ENCODE measurements around the gene PHC2. TPM values are rescaled to one million over a fixed set of nuclear protein-coding genes. Genes with fewer than 3 reads are reported as not detected.

PHC2 gene
- total RNA-seq, 1 experiment from 2014 or later = 71.9 TPM

- in situ Hi-C loops (cut with HindIII; ENCODE audit: low sequenced_read_pairs) = no loop called here
- DNase-seq (ENCODE audit: low spot score) = no peak
Observed at GRCh38 chr1:33393991-33394390, 36.9 kb downstream of the PHC2 start.

DNA sequence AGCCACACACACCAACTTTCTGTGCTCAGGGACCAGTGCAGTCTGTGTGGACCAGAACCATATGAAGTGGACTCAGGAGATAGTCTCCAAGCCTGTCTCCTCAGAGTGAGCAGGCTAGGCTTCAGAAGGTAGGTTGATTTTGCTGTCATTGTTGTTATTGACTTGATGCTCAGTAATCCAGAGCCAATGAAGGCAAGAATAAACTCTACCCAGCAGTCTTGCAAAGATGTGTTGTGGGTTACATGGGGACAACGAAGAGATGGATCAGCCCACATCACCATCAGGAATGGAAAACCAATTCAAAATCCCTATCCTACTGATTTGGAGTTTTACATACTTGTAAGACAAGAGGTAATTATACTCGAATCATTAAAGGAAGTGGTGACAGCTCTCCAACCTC lies 37.4 kb downstream of the PHC2 start:
- DNase-seq (ENCODE audit: low spot score) = no peak
- in situ Hi-C loops (cut with HindIII; ENCODE audit: low sequenced_read_pairs) = no loop called here

DNA sequence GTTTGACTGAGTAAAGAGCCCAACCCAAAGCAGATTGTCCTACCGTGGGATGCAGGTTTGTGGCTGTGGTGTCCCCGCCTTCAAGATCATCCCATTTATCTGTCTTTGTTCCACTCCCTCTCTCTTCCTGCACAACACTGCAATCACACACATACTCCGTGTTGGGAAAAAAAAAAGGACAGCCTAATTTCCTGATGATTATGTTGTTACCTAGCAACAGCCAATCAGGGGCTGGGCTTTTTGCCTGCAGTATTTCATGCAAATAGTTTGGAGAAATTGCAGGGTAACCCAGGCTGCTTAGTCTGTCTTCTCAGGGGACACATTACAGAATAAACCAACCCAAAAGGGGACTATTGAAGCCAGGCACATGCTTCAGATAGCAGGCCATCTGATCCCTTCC lies 38.3 kb downstream of the PHC2 start:
- in situ Hi-C loops (cut with HindIII; ENCODE audit: low sequenced_read_pairs) = no loop called here
- DNase-seq (ENCODE audit: low spot score) = peak; percentile 28

GRCh38 chr1:33392206-33392605 lies 38.7 kb downstream of the PHC2 start:
- in situ Hi-C loops (cut with HindIII; ENCODE audit: low sequenced_read_pairs) = no loop called here
- DNase-seq (ENCODE audit: low spot score) = no peak

DNA sequence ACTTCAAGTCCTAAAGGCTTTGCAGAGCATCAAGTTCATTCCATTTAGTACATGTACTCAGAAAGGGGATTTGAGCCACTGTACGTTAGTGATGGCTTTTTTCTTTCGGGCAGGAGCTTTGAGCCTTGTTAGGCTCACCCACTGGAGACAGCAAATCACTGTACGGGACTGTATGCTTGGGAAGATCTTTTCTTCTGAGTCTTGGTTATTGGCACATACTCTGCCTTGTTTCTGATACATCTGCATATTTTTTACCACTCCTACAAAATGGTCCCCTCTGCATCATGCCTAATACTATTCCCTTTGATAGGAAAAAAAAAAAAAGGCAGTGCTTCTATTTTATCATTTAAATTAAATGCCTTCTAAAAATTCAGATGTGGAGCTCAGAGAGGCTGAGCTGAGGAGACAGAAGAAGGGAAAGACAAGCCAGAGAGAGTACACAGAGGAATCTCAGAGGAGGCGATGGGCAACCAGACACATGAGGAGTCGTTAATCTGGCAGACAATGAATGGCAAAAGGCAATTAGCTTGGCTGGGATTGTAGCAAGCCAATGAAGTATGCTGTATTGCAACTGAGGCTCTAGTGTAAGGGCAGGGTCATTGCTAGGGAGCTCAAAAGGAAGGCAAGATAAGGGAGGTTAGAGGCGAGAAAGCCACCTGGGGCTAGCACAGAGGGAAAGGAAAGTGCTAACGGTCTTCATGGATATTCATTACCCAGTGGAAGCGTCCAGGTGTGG lies 39.4 kb downstream of the PHC2 start:
- in situ Hi-C loops (cut with HindIII; ENCODE audit: low sequenced_read_pairs) = no loop called here
- no peak for DNase-seq (ENCODE audit: low spot score)

DNA sequence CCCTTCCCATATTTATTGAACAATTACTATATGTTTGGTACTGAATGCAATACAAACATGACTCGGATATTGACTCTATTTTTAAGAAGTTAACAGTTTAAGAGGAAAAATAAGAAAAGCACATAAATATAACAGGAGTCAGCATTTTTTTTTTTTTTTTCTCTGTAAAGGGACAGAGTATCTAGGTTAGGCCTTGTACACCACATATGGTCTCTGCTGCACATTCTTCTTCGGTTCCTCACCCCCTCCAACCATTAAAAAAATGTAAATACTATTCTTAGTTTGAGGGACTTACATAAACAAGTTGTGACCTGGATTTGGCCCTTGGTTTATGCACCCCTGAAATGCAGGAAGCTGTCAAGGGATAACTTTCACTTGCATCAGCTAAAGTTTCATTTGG lies 40.4 kb downstream of the PHC2 start:
- in situ Hi-C loops (cut with HindIII; ENCODE audit: low sequenced_read_pairs) = no loop called here
- DNase-seq (ENCODE audit: low spot score) = no peak

DNA sequence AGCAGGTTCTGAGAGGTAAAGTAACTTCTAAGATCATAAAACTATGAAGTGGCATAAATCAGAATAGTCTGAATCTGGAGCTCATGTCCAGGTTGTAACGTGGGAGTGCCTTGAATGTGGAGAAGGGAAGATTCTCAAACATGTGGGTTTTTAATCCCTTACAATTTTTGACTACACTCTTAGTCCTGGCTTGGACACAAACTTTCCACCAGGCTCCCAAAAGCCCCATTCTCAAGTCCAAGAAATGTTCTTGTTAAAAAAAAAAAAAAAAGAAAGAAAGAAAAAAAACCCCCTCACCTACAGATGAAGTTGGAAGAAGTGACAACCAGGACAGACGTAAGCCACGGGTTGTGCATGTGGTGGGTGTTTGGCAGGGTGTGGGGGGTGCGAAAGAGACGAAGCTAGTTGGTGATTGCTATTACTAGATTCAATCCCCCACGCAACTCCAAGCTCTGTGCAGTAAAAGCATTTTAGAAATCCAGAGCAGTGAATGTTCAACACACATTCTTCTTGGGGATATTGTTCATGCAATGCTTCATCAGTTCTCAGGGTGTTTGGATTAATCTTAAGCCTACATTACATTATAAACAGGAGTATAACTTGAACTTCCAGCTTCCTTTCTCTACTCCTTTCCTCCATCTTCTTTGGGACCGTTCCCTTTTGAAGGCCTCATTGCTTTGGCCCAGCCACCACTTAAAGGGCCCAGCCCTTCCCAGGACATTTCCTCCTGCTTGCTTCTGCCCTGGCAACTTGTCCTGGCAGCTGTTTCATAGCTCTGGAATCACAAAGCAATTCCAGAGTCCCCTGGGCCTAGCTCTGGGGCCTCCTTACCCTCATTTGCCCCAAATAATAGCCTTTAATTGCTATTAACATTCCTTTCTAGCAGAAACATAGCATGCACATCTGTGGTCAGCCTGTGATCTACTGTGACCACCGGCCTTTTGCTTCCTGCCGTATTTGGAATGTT lies 41.8 kb downstream of the PHC2 start:
- DNase-seq (ENCODE audit: low spot score) = no peak
- in situ Hi-C loops (cut with HindIII; ENCODE audit: low sequenced_read_pairs) = no loop called here

GRCh38 chr1:33387625-33388024 lies 43.3 kb downstream of the PHC2 start:
- DNase-seq (ENCODE audit: low spot score) = no peak
- in situ Hi-C loops (cut with HindIII; ENCODE audit: low sequenced_read_pairs) = no loop called here

- in situ Hi-C loops (cut with HindIII; ENCODE audit: low sequenced_read_pairs) = no loop called here
Observed at GRCh38 chr1:33385251-33385650, 45.6 kb downstream of the PHC2 start.

GRCh38 chr1:33384040-33384812 lies 46.7 kb downstream of the PHC2 start:
- in situ Hi-C loops (cut with HindIII; ENCODE audit: low sequenced_read_pairs) = no loop called here
- peak; percentile 27 for DNase-seq (ENCODE audit: low spot score)

More at GRCh38 chr1:33385251-33385650, 45.6 kb downstream of the PHC2 start:
- DNase-seq (ENCODE audit: low spot score) = no peak

DNA sequence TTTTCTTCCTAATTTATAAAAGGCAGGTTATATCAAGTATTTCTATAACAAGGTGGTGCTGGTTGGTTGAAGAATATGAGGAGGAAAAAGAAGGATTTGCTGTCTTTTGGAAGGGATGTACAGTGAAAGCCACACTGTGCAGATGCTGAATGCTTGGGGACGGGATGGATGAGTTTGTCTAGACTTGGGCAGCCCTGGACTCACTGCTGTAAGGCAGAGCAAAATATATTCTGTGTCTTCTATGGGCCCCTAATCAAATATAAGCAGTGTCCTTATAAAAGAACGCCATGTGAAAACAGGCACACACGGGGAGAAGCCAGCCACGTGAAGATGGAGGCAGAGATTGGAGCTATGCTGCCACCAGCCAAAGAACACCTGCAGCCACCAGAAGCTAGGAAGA lies 47.4 kb downstream of the PHC2 start:
- DNase-seq (ENCODE audit: low spot score) = no peak

GRCh38 chr1:33382661-33383415 lies 48.1 kb downstream of the PHC2 start:
- in situ Hi-C loops (cut with HindIII; ENCODE audit: low sequenced_read_pairs) = no loop called here
- DNase-seq (ENCODE audit: low spot score) = no peak

More for the DNA sequence above, 47.4 kb downstream of the PHC2 start:
- in situ Hi-C loops (cut with HindIII; ENCODE audit: low sequenced_read_pairs) = no loop called here

GRCh38 chr1:33381977-33382376 lies 48.9 kb downstream of the PHC2 start:
- in situ Hi-C loops (cut with HindIII; ENCODE audit: low sequenced_read_pairs) = no loop called here
- no peak for DNase-seq (ENCODE audit: low spot score)

DNA sequence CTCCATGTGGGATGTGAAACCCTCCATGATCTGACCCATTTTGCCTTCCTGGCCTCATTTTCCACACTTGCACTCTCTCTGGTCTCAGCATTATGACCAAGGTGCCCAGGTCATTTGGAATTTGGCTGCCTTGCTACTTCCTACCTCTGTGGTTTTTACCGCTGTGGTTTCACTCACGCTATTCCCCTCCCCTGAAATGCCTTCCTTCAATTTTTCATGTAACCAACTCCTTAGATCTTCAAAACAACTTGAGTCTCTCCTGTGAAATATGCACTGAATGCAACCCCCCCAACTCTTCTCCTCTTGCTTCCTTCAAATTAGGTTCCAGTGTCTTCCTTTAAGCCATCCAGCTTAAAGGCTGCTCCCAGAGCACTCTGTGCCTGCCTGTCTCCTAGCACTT lies 50.1 kb downstream of the PHC2 start:
- DNase-seq (ENCODE audit: low spot score) = no peak
- in situ Hi-C loops (cut with HindIII; ENCODE audit: low sequenced_read_pairs) = no loop called here

DNA sequence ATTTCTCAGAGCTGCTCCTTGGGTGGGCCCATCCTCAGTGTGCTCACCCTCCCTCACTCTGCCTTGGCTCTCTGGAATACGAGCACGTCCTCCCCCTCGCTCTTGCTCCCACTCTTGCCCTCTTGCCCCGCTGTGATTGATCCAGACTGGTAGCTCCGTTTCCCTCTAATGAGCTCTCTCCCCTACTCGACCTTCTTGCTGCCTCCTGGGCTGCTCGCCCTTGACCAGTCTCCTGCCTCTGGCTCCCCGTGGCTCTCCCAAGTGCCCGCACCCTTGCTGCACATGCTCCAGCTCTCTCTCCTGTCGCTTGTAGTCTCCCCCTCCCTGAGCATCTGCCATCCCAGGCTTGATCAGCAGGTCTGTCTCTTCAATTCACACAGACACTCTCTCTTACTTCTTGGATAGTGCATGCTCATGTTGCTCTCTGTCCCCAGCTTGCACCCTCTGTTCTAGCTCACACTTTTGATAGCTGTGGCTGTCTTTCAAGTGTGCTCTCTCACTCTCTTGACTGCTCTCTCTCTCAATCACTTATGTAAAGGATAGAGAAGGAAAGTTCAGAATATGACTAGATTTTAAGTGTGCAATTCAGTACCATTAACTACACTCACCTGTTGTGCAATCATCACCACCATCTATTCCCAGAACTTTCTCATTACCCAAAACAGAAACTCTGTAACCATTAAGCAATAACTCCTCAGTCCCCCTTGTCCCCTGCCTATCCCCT lies 51.1 kb downstream of the PHC2 start:
- DNase-seq (ENCODE audit: low spot score) = peak; percentile 40

GRCh38 chr1:33378976-33379375 lies 51.9 kb downstream of the PHC2 start:
- in situ Hi-C loops (cut with HindIII; ENCODE audit: low sequenced_read_pairs) = no loop called here
- peak; percentile 37 for DNase-seq (ENCODE audit: low spot score)

More for the DNA sequence above, 51.1 kb downstream of the PHC2 start:
- in situ Hi-C loops (cut with HindIII; ENCODE audit: low sequenced_read_pairs) = no loop called here

DNA sequence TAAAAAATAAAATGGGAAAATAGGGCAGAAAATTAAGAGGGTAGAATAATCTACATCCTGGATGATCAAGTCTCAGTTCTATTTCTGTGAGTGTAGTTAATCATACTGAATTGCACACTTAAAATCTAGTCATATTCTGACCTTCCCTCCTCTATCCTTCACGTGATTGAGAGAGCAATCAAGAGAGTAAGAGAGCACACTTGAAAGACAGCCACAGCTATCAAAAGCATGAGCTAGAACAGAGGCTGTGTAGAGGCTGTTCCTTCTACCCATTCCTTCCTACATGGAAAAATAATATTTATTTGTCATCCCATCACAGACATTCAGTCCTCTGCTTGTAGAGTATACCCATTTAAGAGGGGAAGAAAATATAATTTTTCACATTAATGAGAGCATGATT lies 52.4 kb downstream of the PHC2 start:
- in situ Hi-C loops (cut with HindIII; ENCODE audit: low sequenced_read_pairs) = no loop called here
- DNase-seq (ENCODE audit: low spot score) = no peak

DNA sequence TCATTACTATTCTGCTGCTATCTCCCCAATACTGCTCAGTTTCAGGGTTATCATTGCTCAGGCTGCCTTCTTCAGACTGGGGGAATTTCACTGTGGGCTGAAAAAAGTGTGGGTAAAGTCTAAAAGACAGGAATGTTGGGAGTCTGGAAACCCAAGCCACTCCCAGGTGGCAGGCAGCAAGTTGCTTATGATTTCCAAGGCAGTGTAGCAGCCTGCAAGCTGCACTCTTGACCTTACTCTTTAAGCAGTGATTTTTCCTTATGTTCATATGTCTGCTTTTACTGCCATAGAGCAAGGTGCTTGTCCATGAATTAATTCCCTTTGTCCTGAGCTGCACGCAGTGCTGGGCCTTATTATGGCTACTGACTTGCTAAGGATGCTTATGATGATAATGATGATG lies 53.1 kb downstream of the PHC2 start:
- in situ Hi-C loops (cut with HindIII; ENCODE audit: low sequenced_read_pairs) = no loop called here
- no peak for DNase-seq (ENCODE audit: low spot score)
